ENCODE measurements around the gene VNN1.

Gene VNN1

DNA sequence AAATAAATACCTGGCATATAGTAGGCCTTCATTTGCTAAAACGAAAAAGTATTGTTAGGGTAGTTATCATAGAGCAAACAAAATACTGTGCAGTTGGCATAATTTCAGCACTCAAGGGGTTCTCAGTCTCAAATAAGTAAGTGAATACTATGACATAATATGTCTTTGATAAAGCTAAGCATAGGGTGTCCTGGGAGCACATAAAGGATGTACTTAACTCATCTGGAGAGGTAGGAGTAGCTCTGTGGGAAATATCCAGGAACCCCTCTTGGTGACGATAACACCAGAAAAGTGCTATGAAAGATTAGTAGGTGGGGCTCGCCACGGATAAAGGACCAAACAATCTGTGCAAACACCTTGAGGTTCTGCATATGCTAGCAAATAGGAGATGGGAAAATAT, 23.2 kb downstream of the VNN1 start:
- H2AFZ ChIP-seq (ENCODE audit: low read depth, low read length) = no peak overlapping the region
- no peak overlapping the region for H3K9ac ChIP-seq (ENCODE audit: low read depth, low read length)
- no peaks in the 10 kb centered on the region for H3K27me3 ChIP-seq (ENCODE audit: insufficient read depth, low read length, poor library complexity)
- no peaks in the 10 kb centered on the region for H3K79me2 ChIP-seq (ENCODE audit: insufficient read depth, low read length)
- DNase-seq (no peak), ATAC-seq (ENCODE audit: insufficient read depth, low read depth) (no peak)
- no peak overlapping the region for H3K4me3 ChIP-seq (ENCODE audit: low read depth in 1 of 2, low read length in 2 of 2)
- no peak overlapping the region for H3K27ac ChIP-seq (ENCODE audit: low read length)
- TF ChIP-seq, protein P1, sequence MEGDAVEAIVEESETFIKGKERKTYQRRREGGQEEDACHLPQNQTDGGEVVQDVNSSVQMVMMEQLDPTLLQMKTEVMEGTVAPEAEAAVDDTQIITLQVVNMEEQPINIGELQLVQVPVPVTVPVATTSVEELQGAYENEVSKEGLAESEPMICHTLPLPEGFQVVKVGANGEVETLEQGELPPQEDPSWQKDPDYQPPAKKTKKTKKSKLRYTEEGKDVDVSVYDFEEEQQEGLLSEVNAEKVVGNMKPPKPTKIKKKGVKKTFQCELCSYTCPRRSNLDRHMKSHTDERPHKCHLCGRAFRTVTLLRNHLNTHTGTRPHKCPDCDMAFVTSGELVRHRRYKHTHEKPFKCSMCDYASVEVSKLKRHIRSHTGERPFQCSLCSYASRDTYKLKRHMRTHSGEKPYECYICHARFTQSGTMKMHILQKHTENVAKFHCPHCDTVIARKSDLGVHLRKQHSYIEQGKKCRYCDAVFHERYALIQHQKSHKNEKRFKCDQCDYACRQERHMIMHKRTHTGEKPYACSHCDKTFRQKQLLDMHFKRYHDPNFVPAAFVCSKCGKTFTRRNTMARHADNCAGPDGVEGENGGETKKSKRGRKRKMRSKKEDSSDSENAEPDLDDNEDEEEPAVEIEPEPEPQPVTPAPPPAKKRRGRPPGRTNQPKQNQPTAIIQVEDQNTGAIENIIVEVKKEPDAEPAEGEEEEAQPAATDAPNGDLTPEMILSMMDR (IDR thresholded peaks at IDR 0.05; ENCODE audit: borderline replicate concordance, extremely low read depth, low read length, poor library complexity, severe bottlenecking) = no peak
- no peak for TF ChIP-seq EZH2 (IDR thresholded peaks at IDR 0.05; ENCODE audit: borderline replicate concordance, low read depth, low read length, severe bottlenecking)
- no peaks in the 10 kb centered on the region for H3K9me3 ChIP-seq (ENCODE audit: insufficient read depth, low read length, severe bottlenecking)
- no peak overlapping the region for H3K4me2 ChIP-seq (ENCODE audit: insufficient read depth, low read length)
- no peaks in the 10 kb centered on the region for H4K20me1 ChIP-seq (ENCODE audit: insufficient read depth, low read length)
- H3K4me1 ChIP-seq (ENCODE audit: insufficient read depth, low read length) = no peaks in the 10 kb centered on the region
- no peaks in the 10 kb centered on the region for H3K36me3 ChIP-seq (ENCODE audit: insufficient read depth, low read length)

DNA sequence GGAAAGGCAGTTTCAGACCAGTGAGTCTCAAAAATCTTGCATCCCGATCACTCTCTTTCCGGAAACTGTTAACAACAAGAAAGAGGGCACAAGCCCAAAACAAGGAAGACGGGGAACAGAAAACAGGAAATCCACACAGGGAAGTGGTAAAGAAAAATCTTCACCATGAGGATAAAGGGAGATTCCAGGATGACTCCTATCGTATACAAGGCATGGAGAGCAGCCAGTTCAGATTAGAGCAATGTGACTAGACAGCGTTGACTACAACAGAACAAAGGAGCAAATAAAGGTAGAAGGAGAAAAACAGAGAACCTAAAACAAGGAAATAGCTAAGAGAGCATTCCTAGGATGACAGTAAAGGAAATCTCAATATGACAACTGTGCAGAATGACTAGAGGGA, 26.5 kb downstream of the VNN1 start:
- Histone ChIP-seq H3K9ac (ENCODE audit: low read depth, low read length) (no peak overlapping the region), H3K9me3 (ENCODE audit: insufficient read depth, low read length, severe bottlenecking) (no peaks in the 10 kb centered on the region), H3K79me2 (ENCODE audit: insufficient read depth, low read length) (no peaks in the 10 kb centered on the region), H2AFZ (ENCODE audit: low read depth, low read length) (no peak overlapping the region), H3K27me3 (ENCODE audit: insufficient read depth, low read length, poor library complexity) (no peaks in the 10 kb centered on the region), H3K4me3 (ENCODE audit: low read depth in 1 of 2, low read length in 2 of 2) (no peak overlapping the region), H4K20me1 (ENCODE audit: insufficient read depth, low read length) (no peaks in the 10 kb centered on the region), H3K4me2 (ENCODE audit: insufficient read depth, low read length) (no peak overlapping the region), H3K27ac (ENCODE audit: low read length) (no peak overlapping the region), H3K36me3 (ENCODE audit: insufficient read depth, low read length) (no peaks in the 10 kb centered on the region), H3K4me1 (ENCODE audit: insufficient read depth, low read length) (no peaks in the 10 kb centered on the region)
- DNase-seq (no peak), ATAC-seq (ENCODE audit: insufficient read depth, low read depth) (no peak)
- no peak for TF ChIP-seq EZH2 (IDR thresholded peaks at IDR 0.05; ENCODE audit: borderline replicate concordance, low read depth, low read length, severe bottlenecking)
- TF ChIP-seq, protein P1 (IDR thresholded peaks at IDR 0.05; ENCODE audit: borderline replicate concordance, extremely low read depth, low read length, poor library complexity, severe bottlenecking) = no peak

DNA sequence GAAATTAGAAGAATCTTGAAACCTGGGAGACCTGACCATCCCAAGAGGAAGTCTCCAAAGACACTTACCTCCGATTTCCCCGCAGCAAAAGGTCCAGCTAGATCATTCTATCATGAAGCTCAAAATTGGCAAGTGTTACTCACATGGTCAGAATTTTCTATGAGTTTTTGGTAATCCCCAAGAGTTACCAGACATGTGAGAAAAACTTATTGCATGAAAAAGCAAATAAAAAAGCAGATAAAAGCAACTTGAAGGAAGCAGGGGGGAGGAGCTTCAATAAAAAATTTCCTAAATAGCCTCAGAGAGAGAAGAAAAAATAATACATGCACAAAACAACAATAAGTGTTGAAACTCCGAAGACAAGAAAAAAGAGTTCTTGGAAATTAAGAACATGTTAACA, 27.3 kb downstream of the VNN1 start:
- no peak overlapping the region for H3K4me3 ChIP-seq (ENCODE audit: low read depth in 1 of 2, low read length in 2 of 2)
- H3K36me3 ChIP-seq (ENCODE audit: insufficient read depth, low read length) = no peaks in the 10 kb centered on the region
- no peak overlapping the region for H3K9ac ChIP-seq (ENCODE audit: low read depth, low read length)
- H3K27ac ChIP-seq (ENCODE audit: low read length) = no peak overlapping the region
- no peak for ATAC-seq (ENCODE audit: insufficient read depth, low read depth)
- H3K4me1 ChIP-seq (ENCODE audit: insufficient read depth, low read length) = no peaks in the 10 kb centered on the region
- no peaks in the 10 kb centered on the region for H3K79me2 ChIP-seq (ENCODE audit: insufficient read depth, low read length)
- DNase-seq = no peak
- no peak overlapping the region for H3K4me2 ChIP-seq (ENCODE audit: insufficient read depth, low read length)
- no peak for TF ChIP-seq EZH2 (IDR thresholded peaks at IDR 0.05; ENCODE audit: borderline replicate concordance, low read depth, low read length, severe bottlenecking)
- TF ChIP-seq, protein P1 (IDR thresholded peaks at IDR 0.05; ENCODE audit: borderline replicate concordance, extremely low read depth, low read length, poor library complexity, severe bottlenecking) = no peak
- no peaks in the 10 kb centered on the region for H3K27me3 ChIP-seq (ENCODE audit: insufficient read depth, low read length, poor library complexity)
- no peak overlapping the region for H2AFZ ChIP-seq (ENCODE audit: low read depth, low read length)
- H4K20me1 ChIP-seq (ENCODE audit: insufficient read depth, low read length) = no peaks in the 10 kb centered on the region
- no peaks in the 10 kb centered on the region for H3K9me3 ChIP-seq (ENCODE audit: insufficient read depth, low read length, severe bottlenecking)

DNA sequence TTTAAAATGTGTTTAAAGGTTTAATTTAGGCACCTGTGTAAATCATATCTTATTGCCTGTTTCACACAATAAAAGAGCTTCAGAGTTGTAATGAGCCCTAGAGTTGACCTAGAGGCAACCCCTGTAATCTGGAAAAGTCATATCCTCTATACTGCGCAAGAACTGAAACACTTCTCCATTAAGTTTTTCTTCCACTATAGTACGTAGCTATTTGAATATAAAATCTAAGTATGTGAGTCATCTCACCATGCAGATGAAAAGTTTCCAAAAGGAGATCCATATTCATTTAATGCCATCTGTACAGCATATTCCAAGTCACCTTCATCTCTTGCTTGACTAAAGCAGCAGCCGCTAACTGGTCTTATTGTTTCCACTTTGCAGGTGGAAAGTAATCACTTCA, 28.8 kb downstream of the VNN1 start:
- Histone ChIP-seq H3K9ac (ENCODE audit: low read depth, low read length) (no peak overlapping the region), H3K27me3 (ENCODE audit: insufficient read depth, low read length, poor library complexity) (no peaks in the 10 kb centered on the region), H3K9me3 (ENCODE audit: insufficient read depth, low read length, severe bottlenecking) (no peaks in the 10 kb centered on the region), H3K4me2 (ENCODE audit: insufficient read depth, low read length) (no peak overlapping the region), H3K4me1 (ENCODE audit: insufficient read depth, low read length) (no peaks in the 10 kb centered on the region), H3K4me3 (ENCODE audit: low read depth in 1 of 2, low read length in 2 of 2) (no peak overlapping the region), H3K36me3 (ENCODE audit: insufficient read depth, low read length) (no peaks in the 10 kb centered on the region), H4K20me1 (ENCODE audit: insufficient read depth, low read length) (no peaks in the 10 kb centered on the region), H3K79me2 (ENCODE audit: insufficient read depth, low read length) (no peaks in the 10 kb centered on the region), H2AFZ (ENCODE audit: low read depth, low read length) (no peak overlapping the region), H3K27ac (ENCODE audit: low read length) (no peak overlapping the region)
- no peak for DNase-seq
- no peak for ATAC-seq (ENCODE audit: insufficient read depth, low read depth)
- TF ChIP-seq, protein P1 (IDR thresholded peaks at IDR 0.05; ENCODE audit: borderline replicate concordance, extremely low read depth, low read length, poor library complexity, severe bottlenecking) = no peak
- no peak for TF ChIP-seq EZH2 (IDR thresholded peaks at IDR 0.05; ENCODE audit: borderline replicate concordance, low read depth, low read length, severe bottlenecking)

All from DND-41 (cell line).